BJ (cell line): ENCODE measurements around the gene AFG3L2. TPM values are rescaled to one million over a fixed set of nuclear protein-coding genes. Genes with fewer than 3 reads are reported as not detected.

Experiments used
- CTCF ChIA-PET: fragments of 350-600 bp; formaldehyde crosslinking; extraction: SDS; loops from one replicate; lab custom pipeline; 2021; ENCODE audit warnings: antibody characterized with exemption, inconsistent platforms; lab: Yijun Ruan, JAX
- POLR2A ChIA-PET: fragments of 300-600 bp; sonication (Branson Sonifier 250); formaldehyde crosslinking; extraction: SDS; loops from one replicate; lab custom pipeline; 2021; ENCODE audit warnings: antibody characterized with exemption; lab: Charles Lee
- DNase-seq: peaks from one replicate; pipeline ENCODE4 v3.0.0-alpha.2; 2011; ENCODE audit warnings: low read depth
- H3K27me3 ChIP-seq: 2 replicates; pipeline ENCODE4 v1.6.0; 2011; ENCODE audit warnings: low read length; ENCODE audit not compliant: control insufficient read depth, insufficient read depth
- H3K36me3 ChIP-seq: 2 replicates; pipeline ENCODE4 v1.5.1; 2011; ENCODE audit warnings: low read length; ENCODE audit not compliant: control insufficient read depth, insufficient read depth
- H3K4me3 ChIP-seq: 2 replicates; pipeline ENCODE4 v1.5.1; 2011; ENCODE audit warnings: low read depth, mild to moderate bottlenecking, control low read depth, low read length
- polyA plus RNA-seq: library from polyadenylated mRNA; depleted of rRNA; stranded (reverse); fragments of >200 nt; gene quantifications from 2 replicates; pipeline ENCODE4 v1.2.3, GENCODE V29; 2011
- TF ChIP-seq, protein P1 (sequence below): IDR thresholded peaks from 2 replicates; pipeline ENCODE4 v1.5.1; 2011; ENCODE audit warnings: low read depth, mild to moderate bottlenecking, control low read depth, inconsistent platforms, low read length, moderate library complexity; ENCODE audit not compliant: insufficient read depth

AFG3L2 gene
- polyA plus RNA-seq, 1 experiment: 25.5 TPM

DNA sequence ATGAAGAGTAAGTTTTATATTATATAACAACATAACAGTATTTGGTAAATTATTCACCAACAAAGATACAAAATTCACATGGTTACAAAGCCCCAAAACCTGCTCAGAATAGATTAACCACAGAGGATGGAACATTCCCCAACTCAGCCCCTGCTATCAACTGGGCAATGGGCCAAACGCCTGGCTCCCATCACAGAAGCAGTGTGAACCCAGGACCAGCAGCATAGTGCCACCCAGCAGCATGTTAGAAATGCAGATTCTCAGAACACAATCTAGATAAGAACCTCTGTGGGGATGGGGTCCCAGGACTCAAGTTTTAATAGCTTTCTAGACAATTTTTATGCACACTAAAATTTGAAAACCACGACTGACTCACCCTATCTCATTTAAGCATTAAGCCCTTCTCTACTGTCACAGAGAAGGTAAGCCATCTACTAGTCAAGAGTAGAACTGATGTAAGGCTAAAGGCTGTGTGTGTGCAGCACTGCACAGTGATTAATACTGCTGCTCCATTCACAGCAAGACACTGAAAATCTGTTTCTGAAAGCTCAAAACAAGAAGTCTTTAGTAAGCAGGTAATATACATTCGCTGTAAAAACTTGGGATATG lies 15.2 kb downstream of the AFG3L2 start:
- TF ChIP-seq, protein P1, sequence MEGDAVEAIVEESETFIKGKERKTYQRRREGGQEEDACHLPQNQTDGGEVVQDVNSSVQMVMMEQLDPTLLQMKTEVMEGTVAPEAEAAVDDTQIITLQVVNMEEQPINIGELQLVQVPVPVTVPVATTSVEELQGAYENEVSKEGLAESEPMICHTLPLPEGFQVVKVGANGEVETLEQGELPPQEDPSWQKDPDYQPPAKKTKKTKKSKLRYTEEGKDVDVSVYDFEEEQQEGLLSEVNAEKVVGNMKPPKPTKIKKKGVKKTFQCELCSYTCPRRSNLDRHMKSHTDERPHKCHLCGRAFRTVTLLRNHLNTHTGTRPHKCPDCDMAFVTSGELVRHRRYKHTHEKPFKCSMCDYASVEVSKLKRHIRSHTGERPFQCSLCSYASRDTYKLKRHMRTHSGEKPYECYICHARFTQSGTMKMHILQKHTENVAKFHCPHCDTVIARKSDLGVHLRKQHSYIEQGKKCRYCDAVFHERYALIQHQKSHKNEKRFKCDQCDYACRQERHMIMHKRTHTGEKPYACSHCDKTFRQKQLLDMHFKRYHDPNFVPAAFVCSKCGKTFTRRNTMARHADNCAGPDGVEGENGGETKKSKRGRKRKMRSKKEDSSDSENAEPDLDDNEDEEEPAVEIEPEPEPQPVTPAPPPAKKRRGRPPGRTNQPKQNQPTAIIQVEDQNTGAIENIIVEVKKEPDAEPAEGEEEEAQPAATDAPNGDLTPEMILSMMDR: no peak
- ChIA-PET POLR2A (no interaction called here), CTCF (no interaction called here)
- DNase-seq: no peak
- Histone ChIP-seq H3K27me3 (no peaks in the 10 kb centered on the region), H3K36me3 (peaks cover 8% of the 10 kb centered on the region), H3K4me3 (no peak overlapping the region)

DNA sequence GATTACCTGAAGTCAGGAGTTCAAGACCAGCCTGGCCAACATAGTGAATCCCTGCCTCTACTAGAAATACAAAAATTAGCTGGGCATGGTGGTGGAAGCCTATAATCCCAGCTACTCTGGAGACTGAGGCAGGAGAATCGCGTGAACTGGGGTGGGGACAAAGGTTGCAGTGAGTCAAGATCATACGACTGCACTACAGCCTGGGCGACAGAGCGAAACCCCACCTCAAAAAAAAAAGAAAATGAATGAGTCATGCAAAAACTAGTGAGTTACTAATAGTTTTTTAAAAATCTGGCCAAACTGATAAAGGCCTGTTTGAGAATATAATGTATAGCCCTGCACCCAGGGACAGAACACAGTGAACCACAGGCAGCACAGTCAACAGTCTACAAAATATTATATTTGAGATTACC lies 17.5 kb downstream of the AFG3L2 start:
- Histone ChIP-seq H3K27me3 (no peaks in the 10 kb centered on the region), H3K4me3 (no peak overlapping the region), H3K36me3 (peaks cover 12% of the 10 kb centered on the region)
- CTCF ChIA-PET: no interaction called here
- TF ChIP-seq, protein P1: no peak
- POLR2A ChIA-PET: interaction anchor here (0.5 to 0.6 kb wide), 2 partner anchors 18 to 281 kb away, joined by 3 read pairs; partner anchors contain the start of gene AFG3L2
- no peak for DNase-seq

DNA sequence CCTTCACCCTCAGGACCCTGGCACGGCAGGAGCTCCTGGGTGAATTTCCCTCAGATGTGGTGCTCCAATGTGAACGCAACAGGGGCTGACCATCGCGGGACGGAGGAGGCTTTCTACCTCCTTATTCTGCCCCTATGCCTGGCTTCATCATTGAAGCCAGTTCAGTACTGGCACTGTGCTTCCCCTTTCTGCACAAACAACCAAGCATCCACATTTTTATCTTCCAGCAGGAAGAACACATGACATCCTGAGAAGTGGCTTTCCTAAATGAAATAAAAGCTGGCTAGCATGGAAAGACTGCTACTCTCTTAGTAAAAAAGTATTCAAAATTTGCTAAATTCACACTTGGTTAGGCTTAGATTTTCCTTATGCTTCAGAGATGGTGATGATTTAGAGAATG lies 24.8 kb downstream of the AFG3L2 start:
- CTCF ChIA-PET: interaction anchor here (1.1 to 2.7 kb wide), 3 partner anchors 24 to 80 kb away, joined by 3 to 12 read pairs (median 7); no protein-coding TSS in a partner anchor
- DNase-seq: no peak
- no peaks in the 10 kb centered on the region for H3K27me3 ChIP-seq
- POLR2A ChIA-PET: no interaction called here
- TF ChIP-seq, protein P1: no peak
- no peak overlapping the region for H3K4me3 ChIP-seq
- peaks cover 18% of the 10 kb centered on the region for H3K36me3 ChIP-seq

DNA sequence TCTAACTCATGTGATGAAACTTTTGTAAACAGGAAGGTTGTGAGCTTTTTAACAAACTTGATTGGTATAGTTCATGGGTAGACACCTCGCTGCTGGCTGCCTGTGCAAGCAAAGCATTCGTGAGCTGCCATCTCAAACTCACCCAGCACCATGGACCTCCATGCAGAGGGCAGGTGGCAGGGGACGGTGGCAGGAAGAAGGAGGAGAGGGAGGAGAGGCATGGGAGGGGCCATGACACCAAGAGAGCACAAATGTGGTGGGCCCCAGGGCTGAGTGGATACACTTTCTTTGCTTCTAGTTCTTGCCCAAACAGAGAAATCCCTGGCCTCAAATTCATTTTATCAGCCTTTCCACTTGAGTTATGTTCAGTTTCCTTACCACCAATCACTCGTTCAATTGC lies 29.1 kb downstream of the AFG3L2 start:
- Histone ChIP-seq H3K4me3 (no peak overlapping the region), H3K27me3 (no peaks in the 10 kb centered on the region), H3K36me3 (peaks cover 27% of the 10 kb centered on the region)
- POLR2A ChIA-PET: no interaction called here
- DNase-seq: no peak
- TF ChIP-seq, protein P1: no peak
- CTCF ChIA-PET: interaction anchor here (1.5 kb wide), 1 partner anchor 20 kb away, joined by 8 read pairs; no protein-coding TSS in a partner anchor

DNA sequence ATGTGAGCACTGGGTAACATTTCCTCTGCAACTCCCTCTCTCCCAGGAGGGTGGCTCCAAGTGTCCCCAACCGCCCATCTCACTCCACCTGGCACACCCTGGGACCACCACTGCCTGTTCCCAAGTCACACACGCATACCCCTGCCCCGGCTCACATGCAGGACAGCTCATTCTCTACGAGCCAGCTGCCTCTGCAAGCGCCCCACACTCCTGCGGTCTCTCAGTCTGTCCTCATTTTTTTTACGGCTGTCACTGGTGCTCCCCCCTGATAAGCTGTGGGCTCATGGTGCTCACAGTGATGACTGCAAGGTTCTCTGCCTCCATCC lies 30.8 kb downstream of the AFG3L2 start:
- H3K36me3 ChIP-seq: peaks cover 26% of the 10 kb centered on the region
- DNase-seq: no peak
- TF ChIP-seq, protein P1: no peak
- CTCF ChIA-PET: no interaction called here
- no peak overlapping the region for H3K4me3 ChIP-seq
- POLR2A ChIA-PET: no interaction called here
- no peaks in the 10 kb centered on the region for H3K27me3 ChIP-seq
